ENCODE results near the gene PDE4B. TPM values are rescaled to one million over a fixed set of nuclear protein-coding genes. Genes with fewer than 3 reads are reported as not detected.

Gene PDE4B
- total RNA-seq, 1 donor from 2014 or later = 37.5 TPM

- no peak overlapping the region for H3K4me3 Mint-ChIP-seq
- DNase-seq (ENCODE audit: low read depth, low spot score) = no peak
- no peaks in the 10 kb centered on the region for H3K9me3 Mint-ChIP-seq
- peaks cover 21% of the 10 kb centered on the region for H3K4me1 Mint-ChIP-seq
- H3K36me3 Mint-ChIP-seq (ENCODE audit: low read depth) = peaks cover 61% of the 10 kb centered on the region
- no peak for TF ChIP-seq CTCF (conservative IDR thresholded peaks at IDR 0.05)
- H3K27ac Mint-ChIP-seq (ENCODE audit: unreplicated experiment) = no peak overlapping the region
- H3K27me3 Mint-ChIP-seq (ENCODE audit: low read depth) = no peaks in the 10 kb centered on the region
These were observed 575.6 kb downstream of the PDE4B start for GRCh38 chr1:66368261-66368660.

- Mint-ChIP-seq H3K36me3 (ENCODE audit: low read depth) (peaks cover 52% of the 10 kb centered on the region), H3K27me3 (ENCODE audit: low read depth) (no peaks in the 10 kb centered on the region), H3K9me3 (no peaks in the 10 kb centered on the region), H3K4me1 (peaks cover 22% of the 10 kb centered on the region), H3K27ac (ENCODE audit: unreplicated experiment) (no peak overlapping the region), H3K4me3 (no peak overlapping the region)
- DNase-seq (ENCODE audit: low read depth, low spot score) = no peak
- no peak for TF ChIP-seq CTCF (conservative IDR thresholded peaks at IDR 0.05)
These were observed 577.8 kb downstream of the PDE4B start for GRCh38 chr1:66370462-66370971.

GRCh38 chr1:66371233-66372005 lies 578.7 kb downstream of the PDE4B start:
- Mint-ChIP-seq H3K36me3 (ENCODE audit: low read depth) (peaks cover 46% of the 10 kb centered on the region), H3K4me3 (no peak overlapping the region), H3K27ac (ENCODE audit: unreplicated experiment) (peak overlapping the region; percentile 97), H3K9me3 (no peaks in the 10 kb centered on the region), H3K4me1 (peaks cover 22% of the 10 kb centered on the region), H3K27me3 (ENCODE audit: low read depth) (no peaks in the 10 kb centered on the region)
- no peak for DNase-seq (ENCODE audit: low read depth, low spot score)
- TF ChIP-seq CTCF (conservative IDR thresholded peaks at IDR 0.05) = no peak

- no peaks in the 10 kb centered on the region for H3K27me3 Mint-ChIP-seq (ENCODE audit: low read depth)
- H3K9me3 Mint-ChIP-seq = no peaks in the 10 kb centered on the region
- H3K36me3 Mint-ChIP-seq (ENCODE audit: low read depth) = peaks cover 41% of the 10 kb centered on the region
- peaks cover 22% of the 10 kb centered on the region for H3K4me1 Mint-ChIP-seq
- no peak for TF ChIP-seq CTCF (conservative IDR thresholded peaks at IDR 0.05)
- no peak overlapping the region for H3K4me3 Mint-ChIP-seq
- H3K27ac Mint-ChIP-seq (ENCODE audit: unreplicated experiment) = no peak overlapping the region
- DNase-seq (ENCODE audit: low read depth, low spot score) = no peak
These were observed 579.9 kb downstream of the PDE4B start for GRCh38 chr1:66372522-66373101.

GRCh38 chr1:66373157-66373591 lies 580.5 kb downstream of the PDE4B start:
- Mint-ChIP-seq H3K36me3 (ENCODE audit: low read depth) (peaks cover 41% of the 10 kb centered on the region), H3K4me3 (no peak overlapping the region), H3K9me3 (no peaks in the 10 kb centered on the region), H3K27me3 (ENCODE audit: low read depth) (no peaks in the 10 kb centered on the region), H3K4me1 (peaks cover 22% of the 10 kb centered on the region), H3K27ac (ENCODE audit: unreplicated experiment) (no peak overlapping the region)
- DNase-seq (ENCODE audit: low read depth, low spot score) = no peak
- TF ChIP-seq CTCF (conservative IDR thresholded peaks at IDR 0.05) = no peak
